HL-60 (cell line): ENCODE measurements around the gene TMC6.

Experiments used
- CTCF ChIP-seq: IDR thresholded peaks from one replicate; pipeline ENCODE4 v1.5.1; 2011; ENCODE audit warnings: low read length, control low read depth, inconsistent platforms; ENCODE audit not compliant: insufficient read depth
- POLR2AphosphoS5 ChIP-seq: IDR thresholded peaks from 2 replicates; pipeline ENCODE4 v1.6.1; 2012; ENCODE audit warnings: low read depth
- TF ChIP-seq, protein P1 (sequence below): IDR thresholded peaks from 2 replicates; pipeline ENCODE4 v1.6.1; 2012; ENCODE audit warnings: low read depth; ENCODE audit not compliant: insufficient replicate concordance

DNA sequence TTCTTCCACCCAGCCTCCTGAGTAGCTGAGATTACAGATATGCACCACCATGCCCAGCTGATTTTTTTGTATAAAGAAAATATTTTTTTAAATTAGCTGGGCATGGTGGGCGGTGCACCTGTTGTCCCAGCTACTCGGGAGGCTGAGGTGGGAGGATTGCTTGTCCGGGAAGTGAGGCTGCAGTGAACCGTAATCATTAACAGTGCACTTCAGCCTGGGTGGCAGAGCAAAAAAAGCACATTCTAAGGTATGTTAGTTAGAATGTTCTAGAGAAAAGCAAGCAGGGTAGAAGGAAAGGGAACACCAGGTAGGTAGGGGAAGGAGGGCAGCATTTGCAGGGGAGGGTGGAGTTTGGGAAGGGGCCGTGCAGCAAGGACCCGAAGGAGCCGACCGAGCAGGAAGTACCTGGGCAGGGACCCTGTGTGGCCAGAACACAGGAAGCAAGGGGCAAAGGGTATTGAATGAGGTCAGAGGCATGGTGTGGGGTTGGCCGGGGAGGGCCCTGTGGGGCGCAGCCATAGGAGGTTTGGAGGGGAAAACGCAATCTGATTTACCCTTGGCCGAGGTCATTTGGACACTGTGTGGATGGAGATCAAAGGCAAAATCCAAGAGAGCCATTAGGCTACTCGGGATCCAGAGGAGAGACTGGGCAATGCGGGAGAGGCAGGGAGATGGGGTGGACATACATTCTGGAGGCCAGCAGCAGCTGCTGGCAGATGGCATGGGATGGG lies 19.9 kb upstream of the TMC6 start:
- TF ChIP-seq CTCF (no peak), POLR2AphosphoS5 (no peak)
- TF ChIP-seq, protein P1, sequence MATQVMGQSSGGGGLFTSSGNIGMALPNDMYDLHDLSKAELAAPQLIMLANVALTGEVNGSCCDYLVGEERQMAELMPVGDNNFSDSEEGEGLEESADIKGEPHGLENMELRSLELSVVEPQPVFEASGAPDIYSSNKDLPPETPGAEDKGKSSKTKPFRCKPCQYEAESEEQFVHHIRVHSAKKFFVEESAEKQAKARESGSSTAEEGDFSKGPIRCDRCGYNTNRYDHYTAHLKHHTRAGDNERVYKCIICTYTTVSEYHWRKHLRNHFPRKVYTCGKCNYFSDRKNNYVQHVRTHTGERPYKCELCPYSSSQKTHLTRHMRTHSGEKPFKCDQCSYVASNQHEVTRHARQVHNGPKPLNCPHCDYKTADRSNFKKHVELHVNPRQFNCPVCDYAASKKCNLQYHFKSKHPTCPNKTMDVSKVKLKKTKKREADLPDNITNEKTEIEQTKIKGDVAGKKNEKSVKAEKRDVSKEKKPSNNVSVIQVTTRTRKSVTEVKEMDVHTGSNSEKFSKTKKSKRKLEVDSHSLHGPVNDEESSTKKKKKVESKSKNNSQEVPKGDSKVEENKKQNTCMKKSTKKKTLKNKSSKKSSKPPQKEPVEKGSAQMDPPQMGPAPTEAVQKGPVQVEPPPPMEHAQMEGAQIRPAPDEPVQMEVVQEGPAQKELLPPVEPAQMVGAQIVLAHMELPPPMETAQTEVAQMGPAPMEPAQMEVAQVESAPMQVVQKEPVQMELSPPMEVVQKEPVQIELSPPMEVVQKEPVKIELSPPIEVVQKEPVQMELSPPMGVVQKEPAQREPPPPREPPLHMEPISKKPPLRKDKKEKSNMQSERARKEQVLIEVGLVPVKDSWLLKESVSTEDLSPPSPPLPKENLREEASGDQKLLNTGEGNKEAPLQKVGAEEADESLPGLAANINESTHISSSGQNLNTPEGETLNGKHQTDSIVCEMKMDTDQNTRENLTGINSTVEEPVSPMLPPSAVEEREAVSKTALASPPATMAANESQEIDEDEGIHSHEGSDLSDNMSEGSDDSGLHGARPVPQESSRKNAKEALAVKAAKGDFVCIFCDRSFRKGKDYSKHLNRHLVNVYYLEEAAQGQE: no peak
